Fibroblast of villous mesenchyme (primary cell): ENCODE data around the gene C10orf105. TPM values are rescaled to one million over a fixed set of nuclear protein-coding genes. Genes with fewer than 3 reads are reported as not detected.
A peak's percentile ranks its signal among the peaks of the same experiment; 100 is the strongest.

Experiments used
- DNase-seq: peaks from one replicate; pipeline ENCODE4 v3.0.0-alpha.2; 2010; ENCODE audit warnings: low read depth
- H3K4me3 ChIP-seq: 2 replicates; pipeline ENCODE4 v1.5.1; 2011; ENCODE audit warnings: low read depth, mild to moderate bottlenecking, low read length
- total RNA-seq: library from RNA; depleted of rRNA; stranded (reverse); fragments of >200 nt; gene quantifications from 2 replicates; pipeline ENCODE4 v1.2.3, GENCODE V29; 2012
- TF ChIP-seq, protein P1 (sequence below): IDR thresholded peaks from 2 replicates; pipeline ENCODE4 v1.5.1; 2012; ENCODE audit warnings: low read depth, mild to moderate bottlenecking, low read length; ENCODE audit not compliant: insufficient read depth

The C10orf105 gene, protein sequence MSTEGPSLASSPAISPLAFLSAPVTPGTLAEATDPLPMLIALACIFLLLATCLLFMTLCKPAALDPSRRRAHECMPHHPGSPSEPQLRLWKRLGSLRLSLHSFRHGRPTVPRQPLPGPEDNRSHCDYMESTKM
- total RNA-seq: under 0.01 TPM in 1 of 2 replicates, not detected in the other

DNA sequence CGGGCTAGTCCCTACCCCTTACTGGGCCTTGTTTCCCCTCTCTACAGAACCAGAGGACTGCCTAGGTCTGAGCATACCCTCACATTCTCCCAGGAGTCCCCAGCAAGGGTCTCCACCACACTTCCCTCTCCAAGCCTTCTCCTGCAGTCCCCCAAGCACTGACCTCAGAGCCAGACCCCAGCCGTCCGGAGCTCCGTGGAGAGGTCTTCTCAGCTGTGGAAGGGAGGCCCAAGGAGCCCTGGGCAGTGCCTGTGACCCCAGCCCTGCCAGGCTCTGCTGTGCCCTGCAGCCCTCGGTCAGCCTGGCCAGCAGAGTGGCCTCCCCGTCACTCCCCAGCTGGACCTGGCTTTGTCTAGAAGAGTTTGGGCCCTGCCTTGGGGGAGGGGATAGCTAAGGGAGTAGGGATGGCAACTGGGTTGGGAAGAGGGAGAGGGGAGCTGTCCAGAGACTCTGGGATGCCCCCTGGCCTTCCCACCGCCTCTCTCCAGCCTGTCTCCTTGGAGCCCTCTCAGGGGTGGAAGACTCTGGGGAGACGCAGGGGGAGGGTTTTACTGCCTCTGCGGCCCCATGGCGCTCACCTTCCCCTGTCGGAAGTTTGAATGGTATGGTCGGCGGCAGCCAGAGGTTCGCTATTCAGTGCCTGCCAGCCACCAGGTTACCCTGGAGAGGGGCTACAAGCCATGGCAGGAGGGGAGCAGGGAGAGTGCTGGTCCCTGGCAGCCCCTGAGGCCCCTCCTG, at the start of gene C10orf105:
C10orf105 (minus strand) TSS at position 315 of the 738 bp plus-strand sequence. CDS start 3,441 bp downstream, outside the sequence.
- TF ChIP-seq, protein P1, sequence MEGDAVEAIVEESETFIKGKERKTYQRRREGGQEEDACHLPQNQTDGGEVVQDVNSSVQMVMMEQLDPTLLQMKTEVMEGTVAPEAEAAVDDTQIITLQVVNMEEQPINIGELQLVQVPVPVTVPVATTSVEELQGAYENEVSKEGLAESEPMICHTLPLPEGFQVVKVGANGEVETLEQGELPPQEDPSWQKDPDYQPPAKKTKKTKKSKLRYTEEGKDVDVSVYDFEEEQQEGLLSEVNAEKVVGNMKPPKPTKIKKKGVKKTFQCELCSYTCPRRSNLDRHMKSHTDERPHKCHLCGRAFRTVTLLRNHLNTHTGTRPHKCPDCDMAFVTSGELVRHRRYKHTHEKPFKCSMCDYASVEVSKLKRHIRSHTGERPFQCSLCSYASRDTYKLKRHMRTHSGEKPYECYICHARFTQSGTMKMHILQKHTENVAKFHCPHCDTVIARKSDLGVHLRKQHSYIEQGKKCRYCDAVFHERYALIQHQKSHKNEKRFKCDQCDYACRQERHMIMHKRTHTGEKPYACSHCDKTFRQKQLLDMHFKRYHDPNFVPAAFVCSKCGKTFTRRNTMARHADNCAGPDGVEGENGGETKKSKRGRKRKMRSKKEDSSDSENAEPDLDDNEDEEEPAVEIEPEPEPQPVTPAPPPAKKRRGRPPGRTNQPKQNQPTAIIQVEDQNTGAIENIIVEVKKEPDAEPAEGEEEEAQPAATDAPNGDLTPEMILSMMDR: no peak
- no peak within 1 kb of the TSS for H3K4me3 ChIP-seq
- no peak for DNase-seq

DNA sequence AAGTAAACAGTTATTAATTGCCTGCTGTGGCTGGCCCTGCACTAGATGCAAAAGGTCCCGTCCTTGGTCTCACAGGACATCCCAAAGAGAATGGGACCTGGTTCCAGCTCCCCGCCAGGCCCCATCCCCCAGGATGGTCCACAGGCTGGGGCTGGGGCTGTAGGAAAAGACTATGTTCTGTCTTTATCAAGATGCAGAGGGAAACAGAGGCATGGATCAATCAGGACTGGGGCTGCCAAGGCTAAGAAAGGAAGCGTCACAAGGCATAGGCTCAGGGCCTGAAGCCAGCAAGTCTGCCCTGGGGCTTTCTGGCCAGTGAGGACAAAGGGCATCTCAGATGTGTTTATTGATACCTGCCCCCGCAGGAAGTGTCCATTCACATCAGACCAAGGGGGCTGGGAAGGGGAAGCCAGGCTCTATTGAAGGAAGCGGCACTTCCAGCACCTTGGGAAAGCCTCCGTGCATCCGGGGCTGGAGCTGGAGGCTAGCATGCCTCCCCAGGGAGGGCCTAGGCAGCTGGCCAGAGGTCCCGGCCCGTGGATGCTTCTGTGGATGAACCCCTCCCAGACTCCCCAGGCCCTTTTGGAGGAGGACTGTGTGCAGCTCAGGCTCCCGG, 48.0 kb upstream of the C10orf105 start:
- DNase-seq: peak; percentile 55
- no peak overlapping the region for H3K4me3 ChIP-seq
- TF ChIP-seq, protein P1: no peak

DNA sequence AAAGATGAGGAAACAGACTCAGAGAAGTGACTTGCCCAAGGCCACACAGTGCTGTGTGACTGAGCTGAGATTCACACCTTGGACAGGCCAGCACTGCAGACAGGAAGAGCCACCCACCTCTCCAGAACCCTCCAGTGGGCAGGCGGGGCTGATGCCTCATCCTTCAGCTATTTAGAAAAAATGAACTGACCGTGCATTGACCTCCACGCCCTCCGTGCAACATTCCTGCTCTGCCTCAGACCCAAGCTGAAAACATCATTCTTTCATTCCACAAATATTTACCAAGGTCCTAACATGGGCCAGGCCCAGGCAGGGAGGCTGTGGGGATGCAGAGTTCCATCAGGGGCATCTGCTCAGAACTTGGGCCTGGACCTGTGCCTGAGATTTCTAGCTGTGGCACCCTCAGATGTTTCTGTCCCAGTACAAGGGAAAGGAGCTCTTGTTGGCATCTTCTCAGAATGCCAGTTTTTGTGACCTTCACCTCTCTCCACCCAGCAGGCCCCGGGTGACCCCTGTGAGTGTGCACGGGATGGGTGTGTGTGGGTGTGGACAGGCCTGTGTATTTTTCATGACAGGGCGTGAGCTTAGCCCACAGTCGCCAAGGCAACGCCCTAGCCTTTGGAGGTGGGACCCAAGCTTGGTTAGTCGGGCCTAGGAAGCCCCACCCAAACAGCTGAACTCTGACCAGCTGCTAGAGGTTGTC, 47.3 kb upstream of the C10orf105 start:
- H3K4me3 ChIP-seq: no peak overlapping the region
- TF ChIP-seq, protein P1: no peak
- DNase-seq: peak; percentile 94

DNA sequence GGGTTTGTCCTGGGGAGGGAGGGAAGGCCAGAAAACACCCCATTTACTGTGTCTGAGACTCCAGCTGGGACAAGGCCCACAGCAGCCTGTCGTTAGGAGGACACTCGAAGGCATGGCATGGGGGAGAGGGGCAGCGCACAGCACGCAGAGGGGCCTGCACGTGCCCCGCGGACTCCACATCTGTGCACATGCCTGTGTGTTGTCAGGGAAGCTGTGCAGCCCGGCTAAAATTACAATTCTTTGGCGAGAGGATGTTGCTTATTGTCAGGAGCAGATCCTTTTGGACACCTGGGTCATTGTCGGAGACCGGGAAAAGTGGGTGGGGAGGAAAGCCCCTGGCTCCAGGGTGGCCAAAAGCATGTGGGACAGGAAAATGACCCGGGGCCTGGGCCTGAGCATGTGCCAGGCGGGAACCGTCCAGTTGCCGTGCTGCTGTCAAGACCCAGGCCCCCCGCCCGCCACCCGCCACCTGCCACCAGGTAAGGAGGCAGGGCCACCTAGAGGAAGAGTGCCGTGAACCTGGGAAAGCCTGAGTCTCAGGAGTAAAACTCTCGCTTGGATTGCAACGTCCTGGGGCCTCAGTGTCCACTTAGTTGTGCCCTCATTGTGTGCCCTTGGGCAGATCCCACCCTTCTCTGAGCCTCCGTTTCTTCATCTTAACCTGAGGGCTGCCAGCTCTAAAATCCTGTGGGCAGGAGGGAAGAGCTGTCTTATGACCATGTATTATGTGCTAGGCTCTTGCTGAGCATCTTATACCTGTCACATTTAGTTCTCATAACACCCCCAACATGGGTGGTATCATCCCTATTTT, 46.5 kb upstream of the C10orf105 start:
- no peak overlapping the region for H3K4me3 ChIP-seq
- TF ChIP-seq, protein P1: no peak
- no peak for DNase-seq

DNA sequence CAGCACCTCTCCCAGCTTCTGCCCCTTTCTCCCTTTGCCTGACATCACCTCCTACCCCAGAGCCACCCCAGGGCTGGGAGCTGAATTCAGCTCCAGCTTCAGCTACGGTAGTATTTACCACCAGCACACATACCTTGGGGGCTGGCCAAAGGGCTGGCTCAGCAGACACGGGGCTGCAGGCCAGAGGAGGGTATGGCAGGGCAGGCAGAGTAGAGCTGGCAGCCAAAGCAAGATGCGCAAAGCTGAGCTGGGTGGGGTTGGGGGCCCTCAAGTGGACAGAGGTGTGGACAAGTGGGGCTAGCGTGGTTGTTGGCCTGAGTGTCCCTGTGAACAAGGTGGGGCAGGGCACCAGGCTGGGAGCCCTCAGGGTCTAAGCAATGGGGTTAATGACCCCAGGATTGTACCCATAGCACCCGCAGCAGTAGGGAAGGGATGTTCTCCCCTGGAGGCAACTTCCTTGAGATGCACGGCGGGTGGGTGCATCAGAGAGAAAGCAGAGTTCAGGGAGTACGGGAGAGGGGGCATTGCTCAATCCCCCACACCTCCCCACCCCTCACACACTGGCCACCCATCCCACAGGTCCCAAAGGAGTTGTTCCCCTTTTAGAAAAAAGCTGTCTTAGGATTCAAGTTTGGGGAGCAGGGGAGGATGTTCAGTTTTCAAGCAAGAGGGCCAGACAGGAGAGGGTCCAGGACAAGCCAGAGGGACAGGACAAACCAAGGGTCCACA, 45.8 kb upstream of the C10orf105 start:
- no peak overlapping the region for H3K4me3 ChIP-seq
- DNase-seq: peak; percentile 30
- TF ChIP-seq, protein P1: no peak
